ENCODE data around the gene DLG2.

- TF ChIP-seq CTCF (IDR thresholded peaks at IDR 0.05) (no peak), POLR2A (IDR thresholded peaks at IDR 0.05) (no peak), POLR2AphosphoS5 (IDR thresholded peaks at IDR 0.05) (no peak)
These were observed 2151.4 kb downstream of the DLG2 start for GRCh38 chr11:83475760-83476159.
